AG04449 (cell line): ENCODE measurements around the gene CDSN.

Experiments
- CTCF ChIA-PET: fragments of 350-600 bp; formaldehyde crosslinking; extraction: SDS; loops from one replicate; lab custom pipeline; 2021; ENCODE audit warnings: antibody characterized with exemption; lab: Yijun Ruan, JAX
- POLR2A ChIA-PET: fragments of 400-600, 350-600 bp; formaldehyde crosslinking; extraction: SDS; loops from one replicate; lab custom pipeline; 2020; ENCODE audit warnings: antibody characterized with exemption, inconsistent platforms; lab: Yijun Ruan, JAX
- DNase-seq: peaks from one replicate; pipeline ENCODE4 v3.0.0-alpha.2; 2010; ENCODE audit warnings: low read depth, low spot score
- H3K4me3 ChIP-seq: 2 replicates; pipeline ENCODE4 v1.5.1; 2011; ENCODE audit warnings: low read depth, mild to moderate bottlenecking, control low read depth, low read length
- CTCF ChIP-seq: IDR thresholded peaks from one replicate; pipeline ENCODE4 v1.5.1; 2011; ENCODE audit warnings: mild to moderate bottlenecking, moderate library complexity, low read length, control low read depth, inconsistent platforms; ENCODE audit not compliant: insufficient read depth; ENCODE audit errors: missing control alignments

The CDSN gene

DNA sequence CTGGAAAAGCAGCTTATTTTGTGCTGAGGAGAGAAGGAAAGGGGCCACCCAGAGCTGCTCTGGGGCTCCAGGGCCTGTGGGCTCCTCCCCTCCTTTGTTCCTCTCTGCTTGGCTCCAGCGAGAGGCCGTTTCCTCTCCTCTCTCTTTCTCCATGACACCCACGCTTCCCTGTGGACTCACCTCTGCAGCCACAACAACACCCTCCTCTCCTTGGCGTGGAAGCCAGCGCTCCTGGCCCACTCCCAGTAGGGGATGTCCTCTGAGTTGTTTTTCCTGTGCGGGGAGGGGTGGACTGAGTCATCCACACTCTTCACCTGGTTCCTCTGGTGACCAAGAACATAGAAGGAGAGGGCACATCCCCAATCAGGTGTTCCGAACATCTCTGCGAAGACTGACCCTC lies 4.9 kb upstream of the CDSN start:
- no peak for DNase-seq
- H3K4me3 ChIP-seq = no peak overlapping the region
- ChIA-PET POLR2A (interaction anchor here (1.3 kb wide), 1 partner anchor 33 kb away, joined by 3 read pairs; the partner anchor contains the start of gene TCF19), CTCF (interaction anchor here (1.1 to 11.1 kb wide), 7 partner anchors 8 to 242 kb away, joined by 3 to 162 read pairs (median 11); partner anchors contain the start of genes C6orf15, CDSN, PSORS1C1 and VARS2)
- TF ChIP-seq CTCF = no peak

DNA sequence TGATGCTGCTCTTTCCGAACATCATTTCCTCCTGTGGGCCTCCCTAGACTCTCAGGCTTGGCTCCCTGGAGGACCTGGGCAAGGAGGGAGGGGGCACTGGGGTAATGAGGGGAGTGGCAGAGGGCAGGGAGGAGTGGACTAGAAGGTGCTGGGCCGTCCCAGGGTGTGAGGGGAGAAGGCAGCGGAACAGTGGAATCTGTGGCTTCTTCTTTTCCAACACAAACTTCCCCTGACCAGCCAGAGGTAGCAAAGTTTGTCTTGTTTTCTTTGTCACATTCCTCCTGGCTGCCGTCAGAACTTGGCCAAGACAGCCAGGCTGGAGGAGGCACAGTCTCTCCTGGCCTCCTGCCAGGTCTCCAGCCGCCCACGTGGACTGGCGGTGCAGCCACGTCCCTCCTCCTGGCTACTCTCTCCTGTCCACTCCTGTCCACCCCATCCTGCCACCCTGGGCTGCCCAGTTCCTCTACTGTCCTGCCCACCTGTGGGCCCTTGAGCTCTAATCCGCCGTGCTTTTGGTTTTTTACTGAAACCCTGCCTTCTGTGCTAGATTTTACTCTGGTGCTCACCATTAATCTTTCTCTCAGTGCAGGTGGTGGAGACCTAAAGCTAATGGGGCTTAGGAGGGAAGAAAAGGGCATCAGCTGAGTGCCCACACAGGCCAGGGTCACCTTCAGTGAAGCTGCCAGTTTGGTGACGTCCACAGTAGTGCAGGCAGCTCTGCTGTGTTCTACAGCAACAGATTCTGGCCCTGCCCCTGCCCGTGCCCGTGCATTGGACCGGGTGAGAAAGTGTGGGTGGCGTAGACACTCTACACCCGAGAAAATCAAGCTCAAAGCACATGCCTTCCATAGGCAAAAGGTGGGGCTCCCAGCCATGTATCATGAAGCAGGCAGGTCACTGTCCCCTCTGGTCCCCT lies 2.8 kb upstream of the CDSN start:
- peak; percentile 49 for DNase-seq
- ChIA-PET CTCF (interaction anchor here (0.9 to 11.1 kb wide), 9 partner anchors 8 to 181 kb away, joined by 3 to 162 read pairs (median 7); partner anchors contain the start of genes C6orf15, CDSN and PSORS1C1), POLR2A (no interaction called here)
- TF ChIP-seq CTCF = no peak
- no peak overlapping the region for H3K4me3 ChIP-seq

- ChIA-PET CTCF (interaction anchor here (0.8 to 11.8 kb wide), 5 partner anchors 7 to 299 kb away, joined by 3 to 162 read pairs (median 8); no protein-coding TSS in a partner anchor), POLR2A (no interaction called here)
- no peak for TF ChIP-seq CTCF
- H3K4me3 ChIP-seq = no peak overlapping the region
- no peak for DNase-seq
Measured at GRCh38 chr6:31121131-31121790, 1.0 kb upstream of the CDSN start.

- no peak for TF ChIP-seq CTCF
- ChIA-PET POLR2A (no interaction called here), CTCF (interaction anchor here (0.9 to 11.8 kb wide), 4 partner anchors 10 to 74 kb away, joined by 3 to 162 read pairs (median 7); no protein-coding TSS in a partner anchor)
- no peak overlapping the region for H3K4me3 ChIP-seq
- no peak for DNase-seq
Measured at GRCh38 chr6:31118178-31118577, 2.1 kb downstream of the CDSN start.

GRCh38 chr6:31116661-31117385 lies 3.4 kb downstream of the CDSN start:
- no peak for TF ChIP-seq CTCF
- no peak overlapping the region for H3K4me3 ChIP-seq
- ChIA-PET CTCF (interaction anchor here (0.6 to 11.8 kb wide), 8 partner anchors 12 to 202 kb away, joined by 3 to 162 read pairs (median 8); partner anchors contain the start of gene VARS2), POLR2A (no interaction called here)
- DNase-seq = no peak
